ENCODE measurements around the gene SLC25A10.

SLC25A10 gene

GRCh38 chr17:81687770-81688541 is 24.1 kb upstream of the SLC25A10 start:
- no peak for DNase-seq

- DNase-seq, result no peak
These were observed 23.5 kb upstream of the SLC25A10 start for GRCh38 chr17:81688616-81689015.

DNA sequence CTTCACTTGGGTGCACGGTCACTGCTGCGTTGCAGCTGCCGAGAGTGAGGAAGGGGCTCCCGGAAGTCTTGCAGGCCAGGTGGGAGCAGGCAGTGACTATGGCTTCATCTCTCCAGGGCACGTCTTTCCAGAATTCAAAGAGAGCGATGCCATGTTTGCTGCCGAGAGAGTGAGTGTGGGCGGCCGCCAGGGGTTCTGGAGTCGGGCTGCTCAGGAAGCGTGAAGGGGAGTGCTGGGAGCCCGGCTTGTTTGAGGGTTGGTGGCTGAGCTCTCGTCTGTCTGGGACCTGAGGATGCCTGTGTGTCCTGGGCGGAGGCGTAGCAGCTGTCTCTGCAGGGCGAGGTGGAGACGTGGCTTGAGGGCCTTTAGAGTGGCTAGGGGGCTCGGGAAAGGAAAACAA is 22.0 kb upstream of the SLC25A10 start:
- DNase-seq, result no peak

DNA sequence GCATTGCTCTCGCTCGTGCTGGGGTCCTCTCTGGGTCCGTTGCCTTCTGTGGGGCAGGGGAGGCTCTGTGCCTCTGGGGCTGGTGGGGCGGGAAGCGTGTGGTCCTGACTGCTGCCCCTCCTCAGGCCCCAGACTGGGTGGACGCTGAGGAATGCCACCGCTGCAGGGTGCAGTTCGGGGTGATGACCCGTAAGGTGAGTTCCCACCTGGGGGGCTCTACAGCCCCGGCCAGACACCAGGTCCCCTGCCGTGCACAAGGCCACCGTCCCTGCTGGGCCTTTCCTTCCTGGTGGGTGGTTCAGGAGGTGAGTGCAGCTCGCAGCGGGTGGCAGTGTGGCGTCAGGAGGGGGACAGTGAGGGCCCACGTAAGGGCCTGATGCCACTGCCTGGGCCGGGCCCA is 21.5 kb upstream of the SLC25A10 start:
- no peak for DNase-seq

DNA sequence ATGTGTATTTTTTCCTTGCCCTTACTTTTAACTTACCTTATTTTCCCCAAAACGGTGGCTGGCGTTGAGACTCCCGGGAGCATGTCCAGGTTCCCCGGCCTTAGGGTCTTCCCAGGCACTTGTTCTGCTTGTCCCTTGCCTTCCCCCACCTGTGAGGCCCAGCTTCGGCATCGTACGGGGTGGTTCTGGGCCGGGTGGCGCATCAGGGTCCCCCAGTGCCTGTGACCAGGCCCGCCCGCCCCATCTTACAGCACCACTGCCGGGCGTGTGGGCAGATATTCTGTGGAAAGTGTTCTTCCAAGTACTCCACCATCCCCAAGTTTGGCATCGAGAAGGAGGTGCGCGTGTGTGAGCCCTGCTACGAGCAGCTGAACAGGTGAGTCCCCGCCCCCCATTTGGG is 20.9 kb upstream of the SLC25A10 start:
- DNase-seq, result no peak

GRCh38 chr17:81691608-81692007 is 20.5 kb upstream of the SLC25A10 start:
- DNase-seq, result no peak

- DNase-seq, result no peak
These were observed 18.4 kb upstream of the SLC25A10 start for GRCh38 chr17:81693509-81694210.

DNA sequence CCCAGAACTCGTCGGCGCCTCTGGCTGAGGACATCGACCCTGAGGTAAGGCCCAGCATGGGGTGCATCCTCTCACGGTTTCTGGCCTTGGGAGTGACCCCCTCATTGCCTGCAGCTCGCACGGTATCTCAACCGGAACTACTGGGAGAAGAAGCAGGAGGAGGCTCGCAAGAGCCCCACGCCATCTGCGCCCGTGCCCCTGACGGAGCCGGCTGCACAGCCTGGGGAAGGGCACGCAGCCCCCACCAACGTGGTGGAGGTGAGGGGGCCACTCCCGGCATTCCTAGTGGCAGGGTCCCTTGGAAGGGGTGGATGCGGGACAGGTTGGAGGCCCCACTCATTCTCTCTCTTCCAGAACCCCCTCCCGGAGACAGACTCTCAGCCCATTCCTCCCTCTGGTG is 17.3 kb upstream of the SLC25A10 start:
- DNase-seq, result no peak

GRCh38 chr17:81695211-81695610 is 16.9 kb upstream of the SLC25A10 start:
- no peak for DNase-seq

GRCh38 chr17:81695801-81696200 is 16.3 kb upstream of the SLC25A10 start:
- no peak for DNase-seq

GRCh38 chr17:81696218-81696941 is 15.7 kb upstream of the SLC25A10 start:
- no peak for DNase-seq

DNA sequence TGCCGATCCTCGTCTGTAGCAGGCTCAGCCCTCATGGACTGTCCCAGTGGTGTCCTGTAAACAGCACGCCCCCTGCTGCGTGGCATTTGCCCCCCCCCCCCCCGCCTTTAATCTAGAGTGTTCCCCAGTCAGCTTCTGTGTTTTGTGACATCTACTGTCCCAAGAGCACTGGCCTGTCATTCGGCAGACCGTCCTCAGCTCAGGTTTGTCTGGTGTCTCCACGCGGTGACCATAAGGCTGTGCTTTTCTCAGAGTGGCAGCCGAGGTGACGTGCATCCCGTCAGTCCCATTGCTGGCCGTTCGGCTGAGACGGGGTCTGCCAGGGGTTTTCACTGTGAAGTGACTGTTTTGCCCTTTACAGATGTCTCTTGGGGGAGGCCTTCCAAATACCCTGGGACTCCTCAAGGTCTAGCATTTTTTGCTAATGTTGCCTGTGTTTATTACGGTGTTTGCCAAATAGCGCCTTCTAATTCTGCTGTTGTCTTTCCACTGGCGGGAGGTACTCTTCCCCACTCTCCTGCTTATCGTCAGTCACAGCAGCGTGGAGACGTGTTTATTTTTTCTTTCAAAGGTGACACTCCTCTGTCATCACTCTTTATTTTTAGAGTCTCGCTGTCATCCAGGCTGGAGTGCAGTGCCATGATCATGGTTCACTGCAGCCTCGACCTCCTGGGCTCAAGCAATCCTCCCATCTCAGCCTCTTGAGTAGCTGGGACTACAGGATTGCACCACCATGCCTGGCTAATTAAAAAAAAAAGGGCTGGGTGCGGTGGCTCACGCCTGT is 14.6 kb upstream of the SLC25A10 start:
- no peak for DNase-seq

DNA sequence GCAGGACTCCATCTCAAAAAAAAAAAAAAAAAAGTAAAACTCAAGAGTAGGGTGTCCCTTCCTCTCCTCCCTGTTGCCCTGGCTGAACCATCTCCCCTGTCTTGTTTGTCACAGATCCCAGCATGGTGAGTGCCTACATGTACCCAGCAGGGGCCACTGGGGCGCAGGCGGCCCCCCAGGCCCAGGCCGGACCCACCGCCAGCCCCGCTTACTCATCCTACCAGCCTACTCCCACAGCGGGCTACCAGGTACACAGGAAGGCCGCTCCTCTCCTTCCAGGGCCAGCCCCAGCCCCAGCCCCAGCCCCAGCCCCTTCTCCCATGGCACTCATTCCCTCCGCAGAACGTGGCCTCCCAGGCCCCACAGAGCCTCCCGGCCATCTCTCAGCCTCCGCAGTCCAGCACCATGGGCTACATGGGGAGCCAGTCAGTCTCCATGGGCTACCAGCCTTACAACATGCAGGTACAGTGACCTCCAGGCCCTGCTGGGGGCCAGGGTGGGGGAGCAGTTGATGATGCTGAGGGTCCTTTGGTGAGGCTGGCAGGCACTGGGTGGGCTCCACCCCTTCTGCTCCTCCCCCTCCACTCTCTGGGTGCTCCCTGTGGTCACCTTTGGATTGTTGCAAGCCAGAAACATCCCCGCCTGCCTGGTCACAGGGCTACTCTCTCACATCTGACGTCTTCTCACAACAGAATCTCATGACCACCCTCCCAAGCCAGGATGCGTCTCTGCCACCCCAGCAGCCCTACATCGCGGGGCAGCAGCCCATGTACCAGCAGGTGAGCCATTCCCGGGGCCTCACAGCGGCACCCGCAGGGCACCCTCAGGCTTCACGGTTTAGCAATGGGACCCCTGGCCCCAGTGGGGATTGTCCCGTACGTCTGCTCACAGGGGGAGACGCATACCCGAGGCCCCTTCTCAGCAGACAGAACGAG is 11.5 kb upstream of the SLC25A10 start:
- DNase-seq, result no peak

DNA sequence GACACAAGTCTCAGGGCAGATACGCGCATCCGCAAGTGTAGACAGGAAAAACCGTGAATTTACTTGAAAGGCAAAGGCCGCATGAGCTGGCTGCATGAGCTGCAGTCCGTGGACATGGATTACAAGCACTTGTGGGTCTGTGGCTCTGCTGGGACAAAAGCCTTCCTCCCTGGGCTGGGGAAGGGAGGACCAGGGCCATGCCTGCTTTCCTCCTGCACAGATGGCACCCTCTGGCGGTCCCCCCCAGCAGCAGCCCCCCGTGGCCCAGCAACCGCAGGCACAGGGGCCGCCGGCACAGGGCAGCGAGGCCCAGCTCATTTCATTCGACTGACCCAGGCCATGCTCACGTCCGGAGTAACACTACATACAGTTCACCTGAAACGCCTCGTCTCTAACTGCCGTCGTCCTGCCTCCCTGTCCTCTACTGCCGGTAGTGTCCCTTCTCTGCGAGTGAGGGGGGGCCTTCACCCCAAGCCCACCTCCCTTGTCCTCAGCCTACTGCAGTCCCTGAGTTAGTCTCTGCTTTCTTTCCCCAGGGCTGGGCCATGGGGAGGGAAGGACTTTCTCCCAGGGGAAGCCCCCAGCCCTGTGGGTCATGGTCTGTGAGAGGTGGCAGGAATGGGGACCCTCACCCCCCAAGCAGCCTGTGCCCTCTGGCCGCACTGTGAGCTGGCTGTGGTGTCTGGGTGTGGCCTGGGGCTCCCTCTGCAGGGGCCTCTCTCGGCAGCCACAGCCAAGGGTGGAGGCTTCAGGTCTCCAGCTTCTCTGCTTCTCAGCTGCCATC is 10.6 kb upstream of the SLC25A10 start:
- no peak for DNase-seq

DNA sequence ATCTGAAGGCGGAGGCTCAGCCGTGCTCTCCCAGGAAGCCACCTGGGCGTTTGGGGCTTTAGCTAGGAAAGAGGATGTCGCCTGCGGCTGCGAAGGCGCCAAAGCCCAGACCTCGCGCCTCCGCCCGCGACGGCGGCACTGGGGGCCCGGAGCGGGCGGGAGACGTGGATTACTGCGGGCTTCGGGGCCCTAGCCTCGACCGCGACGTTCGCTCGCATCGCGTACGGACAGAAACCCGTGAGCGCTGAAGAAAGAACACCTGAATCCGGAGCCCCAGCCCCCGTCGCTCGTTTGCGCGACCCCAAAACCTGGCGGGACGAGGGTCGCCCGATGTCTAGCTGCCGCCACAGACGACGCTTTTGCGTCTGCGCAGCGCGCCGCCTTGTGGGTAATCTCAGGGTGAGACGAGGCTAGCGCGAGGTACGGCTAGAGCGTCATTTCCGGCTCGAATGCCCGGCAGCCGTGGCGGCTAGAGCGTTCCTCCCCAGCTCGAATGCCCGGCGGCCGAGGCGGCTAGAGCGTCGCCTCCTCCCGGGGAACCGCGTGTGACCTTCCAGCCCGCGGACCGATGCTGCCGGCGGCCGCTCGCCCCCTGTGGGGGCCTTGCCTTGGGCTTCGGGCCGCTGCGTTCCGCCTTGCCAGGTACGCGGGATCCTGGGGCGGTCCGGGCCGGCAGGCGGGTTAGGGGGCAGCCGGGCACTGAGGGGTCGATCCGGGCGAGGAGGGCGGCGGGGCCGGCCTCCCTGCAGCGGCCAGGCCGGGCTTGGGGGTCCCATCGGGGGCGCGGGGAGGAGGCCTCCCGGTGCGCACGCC is 8.9 kb upstream of the SLC25A10 start, which contains the start of gene MRPL12:
MRPL12 (plus strand) TSS at position 434 of the 813 bp plus-strand sequence; CDS start at position 569, 135 bp downstream.
- peak; percentile 80 for DNase-seq

GRCh38 chr17:81703747-81704654 is 8.1 kb upstream of the SLC25A10 start:
- DNase-seq, result no peak

DNA sequence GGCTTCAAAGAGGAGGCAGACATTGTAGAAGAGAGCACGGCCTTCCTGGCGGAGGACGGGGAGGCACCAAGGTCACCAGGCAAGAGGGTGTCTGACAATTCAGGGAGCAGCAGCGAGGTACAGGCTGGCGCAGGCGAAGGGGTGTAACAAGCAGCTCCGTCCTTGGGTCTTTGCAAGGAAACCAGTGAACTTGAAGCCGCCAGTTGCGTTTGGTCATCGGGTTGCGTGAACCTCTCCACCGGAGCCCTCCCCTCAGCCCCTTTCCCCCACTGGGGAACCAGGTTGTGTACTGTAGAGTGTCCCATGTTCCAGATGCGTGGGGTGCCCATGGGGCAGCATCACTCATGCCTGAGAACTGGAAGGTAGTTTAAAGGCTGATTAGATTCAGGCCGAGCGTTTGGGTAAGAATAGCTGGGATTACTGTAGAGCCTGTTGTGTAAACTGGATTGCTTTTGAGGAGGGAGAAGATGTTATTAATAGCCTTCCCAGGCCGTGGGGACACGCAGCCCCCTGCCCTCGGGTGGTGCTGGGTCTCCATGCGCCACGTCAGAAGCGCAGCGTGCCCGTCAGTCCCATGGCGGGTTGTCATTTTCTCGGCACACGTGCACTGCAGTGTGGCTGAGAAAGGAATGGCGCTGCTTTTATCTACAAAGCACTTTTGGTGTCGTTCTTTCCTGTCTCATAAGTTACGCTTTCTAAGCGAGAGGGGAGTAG is 6.4 kb upstream of the SLC25A10 start:
- no peak for DNase-seq

DNA sequence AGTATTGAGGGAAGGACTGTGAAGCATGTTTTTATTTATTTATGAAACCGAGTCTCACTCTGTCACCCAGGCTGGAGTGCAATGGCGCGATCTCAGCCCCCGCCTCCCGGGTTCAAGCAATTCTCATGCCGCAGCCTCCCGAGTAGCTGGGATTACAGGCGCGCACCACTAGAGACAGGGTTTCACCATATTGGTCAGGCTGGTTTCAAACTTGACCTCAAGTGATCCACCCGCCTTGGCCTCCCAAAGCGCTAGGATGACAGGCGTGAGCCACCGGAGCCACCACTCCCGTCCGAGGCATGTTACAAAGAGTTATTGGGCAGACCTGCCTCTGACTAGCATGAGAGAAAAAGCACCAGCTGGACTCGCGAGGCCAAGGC is 5.9 kb upstream of the SLC25A10 start:
- no peak for DNase-seq
